Loucy (cell line): ENCODE results near the gene TTC21A.

Experiments
- H2AFZ ChIP-seq: fragments of 200-600 bp; sonication (generic); 2 replicates; pipeline ENCODE4 v1.6.0; 2016; ENCODE audit warnings: antibody characterized with exemption, mild to moderate bottlenecking, low read length, moderate library complexity
- H3F3A ChIP-seq: fragments of 200-600 bp; 2 replicates; pipeline ENCODE4 v1.6.0; 2016; ENCODE audit warnings: antibody characterized with exemption, low read depth, mild to moderate bottlenecking
- H3K27me3 ChIP-seq: fragments of 200-600 bp; sonication (generic); 2 replicates; pipeline ENCODE4 v1.6.1; 2014; ENCODE audit warnings: low read length, mild to moderate bottlenecking; ENCODE audit not compliant: insufficient read depth, poor library complexity, severe bottlenecking
- H3K36me3 ChIP-seq: fragments of 200-600 bp; sonication (generic); 2 replicates; pipeline ENCODE4 v1.6.1; 2016; ENCODE audit warnings: low read length; ENCODE audit not compliant: insufficient read depth
- H3K4me1 ChIP-seq: fragments of 200-600 bp; sonication (generic); 2 replicates; pipeline ENCODE4 v1.5.1; 2014; ENCODE audit warnings: low read length, mild to moderate bottlenecking; ENCODE audit not compliant: insufficient read depth, poor library complexity, severe bottlenecking
- H3K4me2 ChIP-seq: fragments of 200-600 bp; sonication (generic); 2 replicates; pipeline ENCODE4 v1.6.0; 2014; ENCODE audit warnings: antibody characterized with exemption, low read length, low read depth, mild to moderate bottlenecking; ENCODE audit not compliant: poor library complexity, severe bottlenecking
- H3K4me3 ChIP-seq: fragments of 200-600 bp; sonication (generic); 2 replicates; pipeline ENCODE4 v1.5.1; 2014; ENCODE audit warnings: low read length, mild to moderate bottlenecking, mixed read lengths; ENCODE audit not compliant: poor library complexity, severe bottlenecking
- H3K79me2 ChIP-seq: fragments of 200-600 bp; sonication (generic); 2 replicates; pipeline ENCODE4 v1.6.1; 2014; ENCODE audit warnings: low read length; ENCODE audit not compliant: insufficient read depth
- H3K9ac ChIP-seq: fragments of 200-600 bp; sonication (generic); 2 replicates; pipeline ENCODE4 v1.6.0; 2014; ENCODE audit warnings: mild to moderate bottlenecking, low read depth, low read length, moderate library complexity; ENCODE audit not compliant: poor library complexity, severe bottlenecking
- H3K9me2 ChIP-seq: fragments of 200-600 bp; sonication (generic); replicated peaks from 2 replicates; pipeline ENCODE4 v1.6.1; 2016; ENCODE audit warnings: low read depth, low read length, mixed read lengths
- H3K9me3 ChIP-seq: fragments of 200-600 bp; sonication (generic); 2 replicates; pipeline ENCODE4 v1.6.1; 2014; ENCODE audit warnings: mild to moderate bottlenecking, antibody characterized with exemption, low read length, low read depth; ENCODE audit not compliant: insufficient read depth
- H4K20me1 ChIP-seq: fragments of 200-600 bp; sonication (generic); 2 replicates; pipeline ENCODE4 v1.6.0; 2014; ENCODE audit warnings: antibody characterized with exemption, low read length, mild to moderate bottlenecking; ENCODE audit not compliant: insufficient read depth, poor library complexity, severe bottlenecking
- CTCF ChIP-seq: fragments of 200-600 bp; sonication (generic); conservative IDR thresholded peaks from 2 replicates; pipeline ENCODE4 v1.5.1; 2014; ENCODE audit warnings: mild to moderate bottlenecking, antibody characterized with exemption, low read length
- EZH2phosphoT487 ChIP-seq: fragments of 200-600 bp; IDR thresholded peaks from 2 replicates; pipeline ENCODE4 v1.6.1; 2018; ENCODE audit warnings: antibody characterized with exemption, mild to moderate bottlenecking, moderate library complexity, borderline replicate concordance

Gene TTC21A

GRCh38 chr3:39106281-39106811, 1.1 kb upstream of the TTC21A start:
- H3K4me2 ChIP-seq, result peak overlapping the region; percentile 88
- TF ChIP-seq EZH2phosphoT487 (no peak), CTCF (no peak)
- peak overlapping the region; percentile 91 for H2AFZ ChIP-seq
- peaks cover 29% of the 10 kb centered on the region for H3K79me2 ChIP-seq
- H3K4me1 ChIP-seq, result peaks cover 39% of the 10 kb centered on the region
- no peaks in the 10 kb centered on the region for H3K36me3 ChIP-seq
- peaks cover 20% of the 10 kb centered on the region for H4K20me1 ChIP-seq
- H3K27me3 ChIP-seq, result no peaks in the 10 kb centered on the region
- H3K9me3 ChIP-seq, result no peaks in the 10 kb centered on the region
- H3K9ac ChIP-seq, result peak overlapping the region; percentile 88
- peak overlapping the region; percentile 97 for H3K4me3 ChIP-seq
- no peaks in the 10 kb centered on the region for H3F3A ChIP-seq
- no peaks in the 10 kb centered on the region for H3K9me2 ChIP-seq

- H3K79me2 ChIP-seq, result peaks cover 29% of the 10 kb centered on the region
- peaks cover 15% of the 10 kb centered on the region for H4K20me1 ChIP-seq
- no peaks in the 10 kb centered on the region for H3K27me3 ChIP-seq
- H3K36me3 ChIP-seq, result no peaks in the 10 kb centered on the region
- H3K4me2 ChIP-seq, result peak overlapping the region; percentile 88
- H3F3A ChIP-seq, result no peaks in the 10 kb centered on the region
- TF ChIP-seq CTCF, result no peak
- TF ChIP-seq EZH2phosphoT487, result no peak
- H3K4me3 ChIP-seq, result peak overlapping the region; percentile 97
- no peaks in the 10 kb centered on the region for H3K9me3 ChIP-seq
- peak overlapping the region; percentile 91 for H2AFZ ChIP-seq
- H3K9ac ChIP-seq, result peak overlapping the region; percentile 88
- H3K9me2 ChIP-seq, result no peaks in the 10 kb centered on the region
- H3K4me1 ChIP-seq, result peaks cover 39% of the 10 kb centered on the region
Observed at GRCh38 chr3:39106851-39107387, 561 bp upstream of the TTC21A start.

- peak overlapping the region; percentile 88 for H3K9ac ChIP-seq
- H3K36me3 ChIP-seq, result no peaks in the 10 kb centered on the region
- H2AFZ ChIP-seq, result peak overlapping the region; percentile 91; the same call in 1 of the 2 replicates
- H3K4me1 ChIP-seq, result peaks cover 39% of the 10 kb centered on the region
- peak overlapping the region; percentile 88 for H3K4me2 ChIP-seq
- no peaks in the 10 kb centered on the region for H3K27me3 ChIP-seq
- no peaks in the 10 kb centered on the region for H3F3A ChIP-seq
- TF ChIP-seq CTCF (no peak), EZH2phosphoT487 (no peak)
- H3K9me2 ChIP-seq, result no peaks in the 10 kb centered on the region
- H3K79me2 ChIP-seq, result peaks cover 29% of the 10 kb centered on the region
- no peaks in the 10 kb centered on the region for H3K9me3 ChIP-seq
- H3K4me3 ChIP-seq, result peak overlapping the region; percentile 97
- peaks cover 15% of the 10 kb centered on the region for H4K20me1 ChIP-seq
Observed at GRCh38 chr3:39108200-39108710, 775 bp downstream of the TTC21A start.
